Fibroblast of villous mesenchyme (primary cell): ENCODE results near the gene LRP1-AS. TPM values are rescaled to one million over a fixed set of nuclear protein-coding genes. Genes with fewer than 3 reads are reported as not detected.

Experiments
- DNase-seq: peaks from one replicate; pipeline ENCODE4 v3.0.0-alpha.2; 2010; ENCODE audit warnings: low read depth
- H3K4me3 ChIP-seq: 2 replicates; pipeline ENCODE4 v1.5.1; 2011; ENCODE audit warnings: low read depth, mild to moderate bottlenecking, low read length
- CTCF ChIP-seq: IDR thresholded peaks from 2 replicates; pipeline ENCODE4 v1.5.1; 2012; ENCODE audit warnings: low read depth, mild to moderate bottlenecking, low read length; ENCODE audit not compliant: insufficient read depth
- total RNA-seq: library from RNA; depleted of rRNA; stranded (reverse); fragments of >200 nt; gene quantifications from 2 replicates; pipeline ENCODE4 v1.2.3, GENCODE V29; 2012

The LRP1-AS gene
- total RNA-seq, 1 donor: not detected

- no peak for TF ChIP-seq CTCF
- no peak for DNase-seq
- H3K4me3 ChIP-seq: no peak overlapping the region
Measured at GRCh38 chr12:57181072-57181471, 33.7 kb upstream of the LRP1-AS start.

DNA sequence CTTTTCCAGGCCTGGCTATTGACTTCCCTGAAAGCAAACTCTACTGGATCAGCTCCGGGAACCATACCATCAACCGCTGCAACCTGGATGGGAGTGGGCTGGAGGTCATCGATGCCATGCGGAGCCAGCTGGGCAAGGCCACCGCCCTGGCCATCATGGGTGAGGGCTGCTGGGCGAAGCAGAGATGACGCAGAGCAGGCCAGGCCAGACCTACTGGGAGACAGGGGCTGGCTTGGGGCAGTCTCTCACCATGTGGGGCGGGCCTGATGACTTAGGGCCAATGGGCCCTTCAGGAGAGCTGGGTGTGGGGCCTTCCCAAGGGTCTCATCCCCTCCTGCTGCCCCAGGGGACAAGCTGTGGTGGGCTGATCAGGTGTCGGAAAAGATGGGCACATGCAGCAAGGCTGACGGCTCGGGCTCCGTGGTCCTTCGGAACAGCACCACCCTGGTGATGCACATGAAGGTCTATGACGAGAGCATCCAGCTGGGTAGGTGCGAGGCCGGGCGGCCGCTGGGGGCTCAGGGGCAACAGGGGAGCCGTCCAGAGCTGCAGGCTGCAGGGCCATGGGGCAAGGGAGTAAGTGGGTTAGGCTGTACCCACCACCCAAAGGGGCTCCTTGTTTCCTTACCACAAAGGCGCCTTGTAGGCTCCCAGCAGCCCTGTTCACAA, 33.0 kb upstream of the LRP1-AS start:
- H3K4me3 ChIP-seq: no peak overlapping the region

GRCh38 chr12:57179331-57180086, 32.1 kb upstream of the LRP1-AS start:
- no peak overlapping the region for H3K4me3 ChIP-seq
- no peak for TF ChIP-seq CTCF
- DNase-seq: no peak

More for the DNA sequence above, 33.0 kb upstream of the LRP1-AS start:
- no peak for TF ChIP-seq CTCF
- DNase-seq: no peak

GRCh38 chr12:57178213-57178612, 30.8 kb upstream of the LRP1-AS start:
- no peak for DNase-seq
- H3K4me3 ChIP-seq: no peak overlapping the region
- no peak for TF ChIP-seq CTCF

GRCh38 chr12:57177354-57177753, 29.9 kb upstream of the LRP1-AS start:
- no peak for TF ChIP-seq CTCF
- no peak overlapping the region for H3K4me3 ChIP-seq
- no peak for DNase-seq

GRCh38 chr12:57176846-57177245, 29.4 kb upstream of the LRP1-AS start:
- H3K4me3 ChIP-seq: no peak overlapping the region
- TF ChIP-seq CTCF: no peak
- DNase-seq: no peak
